ENCODE data around the gene VCL. TPM values are rescaled to one million over a fixed set of nuclear protein-coding genes. Genes with fewer than 3 reads are reported as not detected.

VCL gene
- total RNA-seq, 1 experiment from 2014 or later = 382 TPM

DNA sequence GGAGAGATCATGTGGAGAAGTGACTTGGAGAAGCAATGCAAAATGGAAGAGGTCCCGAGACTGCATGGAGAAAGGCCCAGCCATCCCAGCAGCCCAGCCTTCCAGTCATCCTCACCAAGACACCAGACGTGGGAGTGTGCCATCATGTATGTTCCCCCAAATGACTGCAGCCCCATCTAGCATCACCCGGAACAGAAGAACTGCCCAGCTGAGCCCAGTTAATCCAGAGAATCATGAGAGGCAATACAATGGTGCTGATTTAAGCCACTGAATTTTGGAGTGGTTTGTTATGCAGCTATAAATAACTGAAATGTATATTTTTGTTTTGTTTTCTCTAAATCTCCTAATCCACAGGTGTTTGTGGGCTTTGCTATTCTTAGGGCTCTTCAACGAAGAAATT is 22.5 kb upstream of the VCL start:
- DNase-seq (no peak), ATAC-seq (no peak)
- intact Hi-C loops (cut with micrococcal nuclease) = no loop called here
- no peaks in the 10 kb centered on the region for H3K4me1 ChIP-seq (ENCODE audit: insufficient read depth, low read length)
- ChIA-PET POLR2A (ENCODE audit: unreplicated experiment) (interaction anchor here (0.7 kb wide), 1 partner anchor 260 kb away, joined by 3 read pairs; no protein-coding TSS in a partner anchor), CTCF (no interaction called here)
- H4K20me1 ChIP-seq (ENCODE audit: low read length) = no peaks in the 10 kb centered on the region
- H3K9me2 ChIP-seq (replicated peaks; ENCODE audit: low read length) = no peaks in the 10 kb centered on the region
- no peaks in the 10 kb centered on the region for H3F3A ChIP-seq (ENCODE audit: low read length, unreplicated experiment)
- H3K27me3 ChIP-seq (ENCODE audit: low read length) = no peaks in the 10 kb centered on the region
- no peaks in the 10 kb centered on the region for H3K79me2 ChIP-seq (ENCODE audit: low read length)
- TF ChIP-seq, protein P1, sequence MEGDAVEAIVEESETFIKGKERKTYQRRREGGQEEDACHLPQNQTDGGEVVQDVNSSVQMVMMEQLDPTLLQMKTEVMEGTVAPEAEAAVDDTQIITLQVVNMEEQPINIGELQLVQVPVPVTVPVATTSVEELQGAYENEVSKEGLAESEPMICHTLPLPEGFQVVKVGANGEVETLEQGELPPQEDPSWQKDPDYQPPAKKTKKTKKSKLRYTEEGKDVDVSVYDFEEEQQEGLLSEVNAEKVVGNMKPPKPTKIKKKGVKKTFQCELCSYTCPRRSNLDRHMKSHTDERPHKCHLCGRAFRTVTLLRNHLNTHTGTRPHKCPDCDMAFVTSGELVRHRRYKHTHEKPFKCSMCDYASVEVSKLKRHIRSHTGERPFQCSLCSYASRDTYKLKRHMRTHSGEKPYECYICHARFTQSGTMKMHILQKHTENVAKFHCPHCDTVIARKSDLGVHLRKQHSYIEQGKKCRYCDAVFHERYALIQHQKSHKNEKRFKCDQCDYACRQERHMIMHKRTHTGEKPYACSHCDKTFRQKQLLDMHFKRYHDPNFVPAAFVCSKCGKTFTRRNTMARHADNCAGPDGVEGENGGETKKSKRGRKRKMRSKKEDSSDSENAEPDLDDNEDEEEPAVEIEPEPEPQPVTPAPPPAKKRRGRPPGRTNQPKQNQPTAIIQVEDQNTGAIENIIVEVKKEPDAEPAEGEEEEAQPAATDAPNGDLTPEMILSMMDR (conservative IDR thresholded peaks at IDR 0.05; ENCODE audit: low read depth, low read length) = no peak
- TF ChIP-seq EZH2 (IDR thresholded peaks at IDR 0.05; ENCODE audit: low read length, unreplicated experiment) (no peak), EZH2phosphoT487 (IDR thresholded peaks at IDR 0.05; ENCODE audit: borderline replicate concordance, low read length) (no peak)
- no peak overlapping the region for H3K27ac ChIP-seq (ENCODE audit: low read length)
- no peak overlapping the region for H3K9ac ChIP-seq (ENCODE audit: low read length)
- no TSS peak for BruUV-seq (replicated peaks)
- no peak overlapping the region for H2AFZ ChIP-seq (ENCODE audit: low read length)
- H3K36me3 ChIP-seq (ENCODE audit: low read depth, low read length) = no peaks in the 10 kb centered on the region
- H3K9me3 ChIP-seq (ENCODE audit: low read length) = 0 out of 2 replicates have a peak, but pooled peaks cover 3% of the 10 kb centered on the region
- H3K4me3 ChIP-seq (ENCODE audit: low read length) = no peak overlapping the region
- H3K4me2 ChIP-seq (ENCODE audit: low read length) = no peak overlapping the region

DNA sequence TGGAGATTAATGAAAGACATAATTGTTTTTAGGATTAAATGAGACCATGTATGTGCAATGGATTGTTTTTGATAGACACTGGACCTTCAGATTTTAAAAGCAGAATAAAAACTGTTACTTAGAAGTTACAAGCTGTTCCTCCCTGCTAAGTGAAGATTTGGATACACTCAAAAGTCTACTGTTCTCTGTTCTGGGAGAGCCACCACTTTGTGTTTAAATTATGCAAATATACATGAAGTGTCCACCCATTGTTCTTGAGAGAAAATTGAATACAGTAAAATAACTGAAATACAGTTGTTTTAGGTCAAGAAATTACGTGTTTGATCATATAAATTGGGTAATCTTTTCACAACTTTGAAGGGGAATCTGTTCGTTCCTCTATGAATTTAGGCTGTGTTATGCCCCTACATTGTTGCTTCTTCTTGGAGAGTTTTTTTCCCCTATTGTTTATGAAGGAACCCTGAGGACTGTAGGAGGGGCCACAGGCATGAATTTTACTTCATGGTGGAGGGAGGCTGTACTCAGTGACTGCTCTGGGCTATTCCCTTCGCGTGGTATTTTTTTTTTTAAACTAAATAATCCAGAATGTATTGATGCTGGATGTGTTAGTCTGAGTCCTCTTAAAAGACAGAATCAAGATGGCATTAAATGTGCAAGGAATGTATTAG is 18.6 kb upstream of the VCL start:
- no peaks in the 10 kb centered on the region for H3K27me3 ChIP-seq (ENCODE audit: low read length)
- BruUV-seq (replicated peaks) = no TSS peak
- no peaks in the 10 kb centered on the region for H3K79me2 ChIP-seq (ENCODE audit: low read length)
- no peaks in the 10 kb centered on the region for H3K4me1 ChIP-seq (ENCODE audit: insufficient read depth, low read length)
- intact Hi-C loops (cut with micrococcal nuclease) = no loop called here
- H3F3A ChIP-seq (ENCODE audit: low read length, unreplicated experiment) = no peaks in the 10 kb centered on the region
- no peak overlapping the region for H3K9ac ChIP-seq (ENCODE audit: low read length)
- no peaks in the 10 kb centered on the region for H3K9me2 ChIP-seq (replicated peaks; ENCODE audit: low read length)
- H3K4me2 ChIP-seq (ENCODE audit: low read length) = no peak overlapping the region
- H3K4me3 ChIP-seq (ENCODE audit: low read length) = no peak overlapping the region
- H2AFZ ChIP-seq (ENCODE audit: low read length) = 0 out of 2 replicates have a peak overlapping the region, but pooled peaks have one; percentile 0
- H3K27ac ChIP-seq (ENCODE audit: low read length) = no peak overlapping the region
- ChIA-PET CTCF (interaction anchor here (0.7 kb wide), 1 partner anchor 20 kb away, joined by 3 read pairs; no protein-coding TSS in a partner anchor), POLR2A (ENCODE audit: unreplicated experiment) (no interaction called here)
- H3K9me3 ChIP-seq (ENCODE audit: low read length) = 0 out of 2 replicates have a peak, but pooled peaks cover 3% of the 10 kb centered on the region
- H3K36me3 ChIP-seq (ENCODE audit: low read depth, low read length) = no peaks in the 10 kb centered on the region
- DNase-seq = no peak
- TF ChIP-seq, protein P1 (conservative IDR thresholded peaks at IDR 0.05; ENCODE audit: low read depth, low read length) = no peak
- TF ChIP-seq EZH2phosphoT487 (IDR thresholded peaks at IDR 0.05; ENCODE audit: borderline replicate concordance, low read length) (no peak), EZH2 (IDR thresholded peaks at IDR 0.05; ENCODE audit: low read length, unreplicated experiment) (no peak)
- ATAC-seq = no peak
- no peaks in the 10 kb centered on the region for H4K20me1 ChIP-seq (ENCODE audit: low read length)

DNA sequence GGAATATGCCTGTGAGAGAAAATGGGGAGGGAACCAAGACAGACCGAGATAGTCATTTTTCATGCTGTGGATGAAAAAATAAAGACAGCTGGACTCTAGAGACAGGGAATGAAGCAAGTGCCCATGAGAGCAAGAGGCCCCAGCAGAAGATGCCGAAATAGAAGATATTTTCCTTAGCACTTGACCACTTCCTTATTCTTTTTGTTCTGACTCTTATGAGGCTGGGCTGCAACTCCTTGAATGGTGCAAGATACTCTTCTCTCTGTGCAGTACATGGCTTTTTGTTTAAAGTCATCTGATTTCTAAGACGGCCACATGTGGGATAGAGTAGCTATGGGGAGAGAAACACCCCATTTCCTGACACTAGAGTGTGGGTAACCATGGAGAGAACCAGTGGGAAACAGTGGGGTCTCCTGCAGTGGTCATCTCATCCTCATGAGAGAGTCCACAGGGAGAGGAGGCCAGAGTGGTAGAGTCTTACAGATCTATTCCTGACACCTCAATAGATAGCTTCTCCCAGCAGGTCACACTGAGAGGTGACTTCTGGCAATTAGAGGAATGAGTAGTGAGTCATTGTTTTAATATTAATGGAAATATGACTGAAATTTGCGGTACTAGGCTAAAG is 18.0 kb upstream of the VCL start:
- DNase-seq = no peak
- Histone ChIP-seq H3K9ac (ENCODE audit: low read length) (no peak overlapping the region), H3K9me3 (ENCODE audit: low read length) (0 out of 2 replicates have a peak, but pooled peaks cover 3% of the 10 kb centered on the region), H2AFZ (ENCODE audit: low read length) (no peak overlapping the region), H3K79me2 (ENCODE audit: low read length) (no peaks in the 10 kb centered on the region), H3K4me3 (ENCODE audit: low read length) (no peak overlapping the region), H3K4me2 (ENCODE audit: low read length) (no peak overlapping the region), H3K27me3 (ENCODE audit: low read length) (no peaks in the 10 kb centered on the region), H4K20me1 (ENCODE audit: low read length) (no peaks in the 10 kb centered on the region), H3F3A (ENCODE audit: low read length, unreplicated experiment) (no peaks in the 10 kb centered on the region), H3K9me2 (replicated peaks; ENCODE audit: low read length) (no peaks in the 10 kb centered on the region), H3K27ac (ENCODE audit: low read length) (no peak overlapping the region), H3K4me1 (ENCODE audit: insufficient read depth, low read length) (no peaks in the 10 kb centered on the region), H3K36me3 (ENCODE audit: low read depth, low read length) (no peaks in the 10 kb centered on the region)
- intact Hi-C loops (cut with micrococcal nuclease) = no loop called here
- CTCF ChIA-PET = interaction anchor here (0.7 kb wide), 1 partner anchor 19 kb away, joined by 3 read pairs; no protein-coding TSS in a partner anchor
- no TSS peak for BruUV-seq (replicated peaks)
- TF ChIP-seq, protein P1 (conservative IDR thresholded peaks at IDR 0.05; ENCODE audit: low read depth, low read length) = no peak
- TF ChIP-seq EZH2phosphoT487 (IDR thresholded peaks at IDR 0.05; ENCODE audit: borderline replicate concordance, low read length) = no peak
- TF ChIP-seq EZH2 (IDR thresholded peaks at IDR 0.05; ENCODE audit: low read length, unreplicated experiment) = no peak
- peak; percentile 12; the same call in 1 of the 2 replicates for ATAC-seq
- POLR2A ChIA-PET (ENCODE audit: unreplicated experiment) = no interaction called here
